HG03095 (cell line): ENCODE results near the gene LONP1.

Experiments
- ATAC-seq: cut with Tn5 transposase; IDR thresholded peaks from one replicate; pipeline ENCODE4 v1.9.1; 2021; ENCODE audit warnings: moderate library complexity; ENCODE audit not compliant: unreplicated experiment

LONP1 gene

DNA sequence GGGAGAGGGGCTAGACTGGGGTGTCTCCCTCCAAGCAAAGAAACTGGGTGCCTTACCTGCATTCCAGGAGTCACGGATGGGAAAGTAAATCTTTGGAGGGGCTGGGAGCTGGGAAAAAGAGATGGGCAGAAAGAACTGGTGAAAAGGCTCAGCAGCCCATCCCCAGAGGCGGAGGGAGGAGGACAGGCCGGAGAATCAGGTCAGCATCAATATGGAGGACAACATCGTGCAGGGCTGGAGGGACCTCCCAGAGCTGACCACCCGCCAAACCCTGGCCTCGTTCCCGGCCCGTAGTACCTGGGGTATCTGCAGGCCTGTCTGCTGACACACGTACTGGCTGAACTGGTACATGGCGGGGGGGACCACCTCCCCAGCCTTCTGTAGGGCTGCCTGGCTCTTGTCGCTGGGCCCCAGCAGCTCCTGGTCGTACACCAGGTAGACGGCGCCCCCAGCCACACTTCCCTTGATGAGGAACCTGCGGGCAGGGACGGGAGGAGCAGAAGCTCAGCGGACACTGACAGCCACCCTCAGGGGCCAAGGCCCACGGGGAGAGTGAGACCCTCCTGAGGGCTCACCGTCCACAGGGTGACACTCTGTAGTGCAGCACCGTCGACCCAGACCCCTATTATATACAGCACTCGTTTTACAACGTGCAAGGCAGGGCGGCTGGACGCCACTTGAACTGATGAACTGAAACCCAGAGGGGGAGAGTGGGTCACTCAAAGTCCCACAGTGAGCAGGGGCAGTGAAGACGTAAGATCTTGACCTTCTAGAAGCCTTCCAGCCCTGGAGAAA is 40.5 kb downstream of the LONP1 start:
- ATAC-seq: no peak

DNA sequence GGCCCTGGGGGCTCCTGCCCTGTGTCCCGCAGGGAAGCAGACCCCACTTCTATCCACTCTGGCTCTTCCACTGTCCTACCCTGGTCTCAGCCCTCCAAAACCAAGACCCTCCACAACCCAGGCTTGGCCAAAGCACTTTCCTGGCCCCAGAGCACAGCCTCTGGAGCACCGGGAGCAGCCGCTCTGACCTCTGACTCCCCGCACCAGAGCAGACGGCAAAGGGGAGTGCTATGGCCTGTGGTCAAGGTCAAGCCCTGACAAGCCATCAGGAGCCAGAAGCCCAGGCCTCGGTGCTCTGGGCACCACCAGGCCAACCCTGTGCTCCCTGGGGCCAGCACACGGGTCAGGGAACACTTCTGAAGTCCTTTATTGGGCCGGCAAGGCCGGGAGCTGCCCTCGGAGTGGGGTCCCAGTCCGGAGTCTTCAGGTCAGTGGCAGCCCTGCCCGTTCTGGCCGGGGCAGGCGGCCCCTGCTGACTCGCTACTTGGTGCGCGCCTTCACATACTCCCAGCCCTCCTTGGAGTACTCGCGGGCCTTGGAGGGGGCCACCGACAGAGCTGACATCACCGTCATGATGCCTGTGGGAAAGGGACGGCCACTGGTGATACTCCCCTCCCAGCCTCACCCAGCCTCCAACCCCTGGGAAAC is 41.8 kb downstream of the LONP1 start:
- no peak for ATAC-seq

DNA sequence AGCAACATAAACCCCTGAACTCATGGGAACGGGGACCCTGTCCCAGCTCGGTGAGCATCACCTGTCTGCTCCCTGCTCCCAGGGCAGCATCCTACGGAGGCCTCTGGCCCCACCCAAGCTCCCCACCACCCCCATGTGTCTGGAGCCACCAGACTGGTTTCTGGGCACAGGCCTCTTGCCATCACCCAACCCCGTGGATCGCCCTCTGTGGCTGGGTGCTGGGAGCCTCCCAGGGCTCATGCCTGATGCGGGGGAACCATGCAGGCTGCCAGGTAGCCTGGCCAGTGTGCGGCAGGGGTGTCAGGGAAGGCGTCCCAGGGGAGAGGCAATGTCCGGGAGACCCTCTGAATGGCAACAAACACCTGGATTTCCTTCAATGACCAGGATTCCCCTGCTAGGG is 42.4 kb downstream of the LONP1 start:
- no peak for ATAC-seq

DNA sequence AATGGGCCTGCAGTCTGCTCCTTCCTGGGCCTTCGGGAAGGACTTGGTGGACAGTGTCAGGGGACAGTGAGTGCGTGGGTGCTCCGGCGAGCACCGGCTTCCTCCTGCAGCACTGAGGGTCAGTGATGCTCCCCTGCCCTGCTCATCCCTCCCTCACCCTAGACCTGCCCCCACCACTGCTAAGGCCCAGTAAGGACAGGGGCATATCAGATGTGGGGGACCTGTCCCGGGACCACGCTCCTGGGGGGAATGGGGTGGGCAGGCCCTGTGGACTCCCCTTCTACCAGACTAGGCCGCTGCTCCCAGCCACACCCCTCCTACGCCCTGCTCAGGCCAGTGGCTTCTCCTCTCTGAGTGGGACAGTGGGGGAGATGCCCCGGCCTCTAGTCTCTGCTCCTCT is 42.8 kb downstream of the LONP1 start:
- ATAC-seq: no peak

DNA sequence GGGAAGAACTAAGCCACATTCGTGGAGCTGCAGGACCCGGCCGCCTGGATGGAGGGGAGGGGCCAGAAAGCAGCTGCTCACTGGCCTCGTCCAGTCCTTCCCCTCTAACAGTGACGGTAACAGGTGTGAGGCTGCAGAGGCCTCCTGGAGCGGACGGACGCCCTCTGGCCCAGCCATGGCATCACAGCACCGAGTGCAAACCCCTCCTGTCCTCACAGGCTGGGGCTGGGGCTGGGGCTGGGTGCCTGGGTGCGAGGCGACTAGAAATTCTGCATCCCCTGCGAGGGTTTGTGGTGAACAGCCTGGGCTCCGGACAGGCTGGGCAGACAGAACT is 43.2 kb downstream of the LONP1 start:
- ATAC-seq: no peak

DNA sequence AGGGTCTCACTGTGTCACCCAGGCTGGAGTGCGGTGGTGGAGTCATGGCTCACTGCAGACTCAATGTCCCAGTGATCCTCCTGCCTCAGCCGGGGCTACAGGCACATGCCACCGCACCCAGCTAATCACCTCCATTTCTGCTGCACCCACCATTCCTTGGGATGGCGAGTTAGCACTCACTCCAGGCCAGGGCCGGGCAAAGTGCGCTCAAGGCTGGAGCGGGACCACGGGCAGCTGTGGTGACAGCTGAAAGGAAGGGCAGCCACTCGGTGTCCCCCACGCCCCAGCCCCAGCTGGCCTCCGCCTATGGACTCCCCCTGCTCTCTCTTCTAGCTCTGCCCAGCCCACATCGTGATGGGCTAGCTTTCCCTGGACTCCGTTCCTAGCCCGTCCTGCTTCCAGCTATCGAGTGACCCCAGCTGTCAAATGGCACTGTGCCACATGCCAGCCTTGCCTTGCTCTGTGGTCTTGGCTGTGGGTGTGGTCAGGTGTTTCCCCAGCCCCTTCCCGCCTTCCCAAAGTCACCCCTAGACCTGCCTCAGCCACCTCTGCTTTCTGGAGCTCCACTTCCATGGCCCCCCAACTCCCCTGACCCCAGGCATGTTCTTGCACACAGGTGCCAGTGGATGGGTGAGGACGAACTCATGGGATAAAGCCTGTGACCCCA is 43.7 kb downstream of the LONP1 start:
- ATAC-seq: no peak

DNA sequence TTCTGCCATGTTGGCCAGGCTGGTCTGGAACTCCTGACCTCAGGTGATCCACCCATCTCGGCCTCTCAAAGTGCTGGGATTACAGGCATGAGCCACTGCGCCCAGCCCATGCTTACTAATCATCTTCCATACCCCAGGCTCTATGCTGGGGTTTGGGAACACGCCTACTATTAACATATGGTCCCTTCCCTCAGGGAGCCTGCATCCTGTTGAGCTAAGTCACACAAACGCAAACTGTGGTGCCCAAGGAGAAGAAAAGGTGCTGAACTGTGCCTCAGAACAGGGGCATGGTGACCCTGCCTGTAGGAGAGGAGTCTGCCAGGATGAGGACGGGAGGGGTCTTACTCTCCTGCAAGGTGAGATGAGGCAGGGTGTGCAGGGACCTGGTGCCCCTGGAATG is 45.2 kb downstream of the LONP1 start:
- no peak for ATAC-seq

DNA sequence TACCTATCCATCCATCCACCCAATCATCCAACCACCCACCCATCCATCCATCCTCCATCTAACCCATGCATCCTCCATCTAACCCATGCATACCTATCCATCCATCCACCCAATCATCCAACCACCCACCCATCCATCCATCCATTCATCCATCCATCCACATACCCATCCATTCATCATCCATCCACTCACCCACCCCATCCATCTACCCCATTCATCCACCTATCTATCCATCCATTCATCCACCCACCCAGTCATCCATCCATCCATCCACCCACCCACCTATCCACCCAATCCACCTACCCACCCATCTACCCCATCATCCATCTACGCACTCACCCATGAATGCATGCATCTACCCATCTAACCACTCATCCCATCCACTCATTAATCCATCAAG is 46.2 kb downstream of the LONP1 start:
- ATAC-seq: no peak

DNA sequence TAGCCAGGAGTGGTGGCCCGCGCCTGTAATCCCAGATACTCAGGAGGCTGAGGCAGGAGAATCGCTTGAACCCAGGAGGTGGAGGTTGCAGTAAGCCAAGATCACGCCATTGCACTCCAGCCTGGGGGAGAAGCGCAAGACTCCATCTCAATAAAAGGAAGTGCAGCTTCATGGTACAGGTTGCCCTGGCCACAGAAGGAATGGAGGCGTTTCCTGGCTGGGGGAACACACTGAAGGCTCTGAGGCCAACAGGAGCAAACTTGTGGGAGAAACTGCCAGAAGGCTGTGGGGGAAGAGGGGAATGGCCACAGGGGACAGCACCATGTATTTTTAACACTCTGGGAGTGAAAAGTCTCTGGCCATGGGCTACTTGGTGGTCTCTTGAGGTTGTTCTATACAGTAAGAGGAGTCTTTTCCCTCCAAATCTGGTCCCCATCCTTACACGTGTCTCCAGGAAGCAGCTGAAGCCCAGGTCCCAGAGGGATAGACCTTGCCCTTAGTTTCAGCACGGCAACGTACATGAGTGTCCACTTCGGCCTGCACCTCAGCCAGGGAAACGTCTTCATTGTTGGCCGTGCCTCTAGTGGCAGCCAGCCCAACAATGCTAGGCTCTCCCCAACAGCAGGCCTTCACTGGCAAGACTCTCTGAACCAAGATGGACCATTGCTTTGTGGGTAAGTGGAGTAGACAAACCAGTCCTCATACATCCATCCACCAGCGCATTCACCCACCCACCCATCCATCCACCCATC is 47.1 kb downstream of the LONP1 start:
- ATAC-seq: no peak

DNA sequence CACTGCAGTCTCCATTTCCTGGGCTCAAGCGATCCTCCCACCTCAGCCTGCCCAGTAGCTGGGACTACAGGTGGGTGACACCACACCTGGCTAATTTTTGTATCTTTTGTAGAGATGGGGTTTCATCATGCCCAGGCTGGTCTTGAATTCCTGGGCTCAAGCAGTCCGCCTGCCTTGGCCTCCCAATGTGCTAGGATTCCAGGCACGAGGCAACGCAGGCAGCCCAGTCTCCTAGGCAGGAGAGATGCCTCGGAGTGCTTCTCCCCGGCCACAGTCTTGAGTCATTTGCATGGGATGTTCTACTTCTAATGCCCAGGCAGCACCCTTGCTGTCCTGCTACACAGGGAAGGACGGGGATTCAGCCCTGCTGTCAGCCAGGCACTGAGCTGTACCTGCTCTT is 48.3 kb downstream of the LONP1 start:
- no peak for ATAC-seq

DNA sequence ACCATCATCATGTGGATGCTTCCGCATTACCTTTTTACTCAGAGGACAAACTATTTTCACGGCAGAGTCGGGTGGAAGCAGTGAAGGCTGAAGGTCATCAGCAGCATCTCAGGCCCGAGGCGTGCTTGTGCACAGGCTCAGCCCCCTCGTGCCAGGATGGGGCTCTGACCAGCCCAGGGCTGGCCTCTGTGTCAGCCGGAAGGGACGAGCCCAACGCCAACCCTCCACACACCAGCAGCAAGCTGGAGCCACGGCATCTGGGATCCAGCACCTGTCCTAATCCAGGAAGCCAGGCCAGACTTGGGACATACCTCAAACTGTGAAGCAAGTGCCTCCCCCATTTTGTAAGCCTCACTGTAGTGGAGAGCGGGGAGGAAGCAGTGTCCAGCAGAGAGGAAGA is 50.7 kb downstream of the LONP1 start:
- no peak for ATAC-seq

DNA sequence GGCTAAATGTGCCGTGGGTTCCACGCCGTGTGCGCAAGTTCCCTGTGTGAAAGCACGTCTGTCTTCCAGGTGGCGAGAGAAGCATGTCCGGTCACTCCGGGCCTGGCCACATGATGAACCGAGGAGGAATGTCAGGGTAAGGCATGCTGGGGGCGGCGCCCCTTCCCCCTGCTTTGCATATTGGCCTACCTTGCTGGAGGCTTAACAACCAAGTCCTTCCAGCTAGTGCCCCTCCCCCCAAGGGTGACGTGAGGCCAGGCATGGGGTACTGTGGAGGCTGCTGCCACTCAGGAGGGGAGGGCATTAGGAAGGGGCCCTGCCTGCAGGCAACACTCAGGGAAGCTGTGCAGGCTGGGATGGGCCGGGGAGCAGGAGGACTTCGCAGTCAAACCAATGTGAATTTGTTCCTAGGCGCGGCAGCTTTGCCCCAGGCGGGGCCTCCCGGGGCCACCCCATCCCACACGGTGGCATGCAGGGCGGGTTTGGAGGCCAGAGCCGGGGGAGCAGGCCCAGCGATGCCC is 52.1 kb downstream of the LONP1 start:
- ATAC-seq: no peak

DNA sequence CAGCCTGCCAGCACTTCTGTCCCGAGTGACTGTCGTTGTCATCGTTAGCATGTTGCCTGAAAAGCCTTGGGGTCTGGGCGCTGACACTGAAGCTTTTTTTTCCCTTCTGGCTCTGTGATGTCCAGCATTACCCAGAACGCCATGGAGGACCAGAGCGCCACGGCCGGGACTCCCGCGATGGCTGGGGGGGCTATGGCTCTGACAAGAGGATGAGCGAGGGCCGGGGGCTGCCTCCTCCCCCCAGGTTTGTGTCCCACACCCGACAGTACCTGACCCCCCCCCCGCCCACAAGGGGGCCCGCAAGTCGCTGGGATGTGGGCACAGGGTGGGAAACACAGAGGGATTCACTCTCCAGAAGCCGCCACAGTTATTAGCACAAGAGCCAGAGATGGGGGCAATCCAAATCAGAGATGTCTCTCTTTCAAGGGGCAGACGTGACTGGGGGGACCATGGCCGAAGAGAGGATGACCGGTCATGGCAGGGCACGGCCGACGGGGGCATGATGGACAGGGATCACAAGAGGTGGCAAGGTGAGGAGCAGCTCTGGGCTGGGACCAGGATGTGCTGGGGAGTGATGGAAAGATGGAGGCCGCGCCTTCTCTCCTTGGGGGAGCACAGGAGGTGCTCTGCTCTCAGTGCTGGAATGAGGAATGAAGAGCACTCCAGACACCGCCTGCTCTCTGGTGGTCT is 52.9 kb downstream of the LONP1 start:
- ATAC-seq: no peak

DNA sequence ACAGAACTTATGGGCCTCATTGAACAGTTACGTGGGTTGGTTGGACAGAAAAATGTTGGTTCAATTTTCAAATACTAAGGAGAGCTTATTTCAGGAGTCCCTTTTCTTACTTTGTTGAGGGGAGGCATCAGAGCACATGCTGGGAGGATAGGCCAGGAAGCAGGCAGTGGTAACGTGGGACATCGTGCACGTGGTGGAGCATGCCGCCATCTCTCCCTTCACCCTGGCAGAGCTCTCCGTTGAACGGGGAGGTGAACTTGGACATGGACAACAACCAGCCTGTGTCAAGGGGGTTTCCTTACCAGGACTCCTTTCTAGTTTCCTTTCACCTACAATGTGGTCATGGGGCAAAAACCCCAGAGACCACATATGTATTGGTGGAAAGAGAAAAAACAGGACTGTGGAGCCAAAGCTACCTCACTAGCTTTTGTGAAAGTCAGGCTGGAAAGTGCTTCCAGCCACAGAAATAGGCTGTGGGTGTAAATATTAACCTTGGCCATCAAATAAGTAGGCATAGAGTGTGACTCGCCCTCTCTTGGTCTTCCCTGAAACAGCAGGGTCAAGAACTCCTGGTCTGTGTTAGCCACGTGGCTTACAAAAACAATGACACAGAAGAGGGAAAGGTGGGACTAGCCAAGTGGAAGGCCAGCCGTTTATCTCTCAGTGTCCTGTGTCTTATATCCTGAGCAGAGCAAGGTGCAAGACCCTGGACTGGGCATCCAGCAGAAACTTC is 54.0 kb downstream of the LONP1 start:
- no peak for ATAC-seq

DNA sequence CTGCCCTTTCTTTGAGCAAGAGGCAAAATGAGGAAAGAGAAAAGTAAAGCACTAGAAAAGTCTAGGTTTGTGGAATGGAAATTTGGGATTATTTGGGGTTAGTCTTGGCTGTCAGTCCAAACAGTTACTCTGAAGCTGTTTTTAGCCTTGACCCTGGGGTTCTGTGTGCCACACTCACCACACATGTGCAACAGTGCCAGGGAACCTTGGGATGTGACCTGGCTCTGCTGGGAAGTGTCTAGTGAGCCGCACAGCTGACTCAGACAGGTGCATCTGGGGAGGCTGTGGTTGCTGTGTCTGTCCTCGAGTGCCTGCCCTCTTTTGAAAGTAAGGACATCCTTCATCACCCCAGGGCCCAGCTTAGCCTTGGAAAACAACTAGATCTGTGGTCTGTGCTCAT is 55.4 kb downstream of the LONP1 start:
- ATAC-seq: no peak

DNA sequence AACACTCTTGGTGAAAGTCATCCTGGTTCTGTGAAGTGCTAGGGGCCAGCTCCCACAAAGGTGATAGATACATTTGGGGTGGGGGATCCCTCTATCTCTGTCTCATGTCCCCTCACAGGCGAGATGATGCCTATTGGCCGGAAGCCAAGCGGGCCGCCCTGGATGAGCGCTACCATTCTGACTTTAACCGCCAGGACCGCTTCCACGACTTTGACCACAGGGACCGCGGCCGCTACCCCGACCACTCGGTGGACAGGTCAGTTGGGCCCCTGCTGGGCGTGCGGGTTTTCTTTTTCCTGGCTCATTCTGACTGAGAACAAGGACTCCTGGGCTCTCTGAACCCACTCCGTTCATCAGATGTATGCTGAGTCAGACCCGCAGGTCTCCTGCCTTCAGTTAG is 56.0 kb downstream of the LONP1 start:
- ATAC-seq: no peak

DNA sequence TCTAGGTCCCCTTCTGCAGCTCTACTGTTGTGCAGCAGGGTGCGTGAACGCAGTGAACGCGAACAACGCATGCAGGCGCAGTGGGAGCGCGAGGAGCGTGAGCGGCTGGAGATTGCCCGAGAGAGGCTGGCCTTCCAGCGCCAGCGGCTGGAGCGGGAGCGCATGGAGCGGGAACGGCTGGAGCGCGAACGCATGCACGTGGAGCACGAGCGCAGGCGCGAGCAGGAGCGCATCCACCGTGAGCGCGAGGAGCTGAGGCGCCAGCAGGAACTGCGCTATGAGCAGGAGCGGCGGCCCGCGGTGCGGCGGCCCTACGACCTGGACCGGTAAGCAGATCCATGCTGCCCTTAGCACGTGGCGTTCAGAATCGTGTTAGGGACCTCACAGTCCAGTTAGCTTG is 58.5 kb downstream of the LONP1 start:
- no peak for ATAC-seq

DNA sequence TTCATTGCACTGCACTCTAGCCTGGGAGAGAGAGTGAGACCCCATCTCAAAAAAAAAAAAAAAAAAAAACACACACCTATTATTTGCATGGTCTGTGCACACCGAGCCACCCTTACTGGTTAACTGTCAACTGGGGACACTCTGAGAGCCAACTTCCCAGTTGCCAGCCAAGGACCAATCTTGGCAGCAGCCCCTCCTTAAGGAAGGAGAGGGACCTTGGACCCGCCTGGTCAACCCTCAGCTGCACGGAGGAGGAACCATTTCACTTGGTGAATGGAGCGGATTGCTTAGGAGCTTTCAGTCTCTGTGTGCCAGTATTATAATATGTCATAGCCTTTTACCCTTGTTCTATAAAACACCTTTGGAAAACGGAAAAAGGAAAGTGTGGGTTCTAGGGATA is 64.5 kb downstream of the LONP1 start:
- ATAC-seq: no peak

DNA sequence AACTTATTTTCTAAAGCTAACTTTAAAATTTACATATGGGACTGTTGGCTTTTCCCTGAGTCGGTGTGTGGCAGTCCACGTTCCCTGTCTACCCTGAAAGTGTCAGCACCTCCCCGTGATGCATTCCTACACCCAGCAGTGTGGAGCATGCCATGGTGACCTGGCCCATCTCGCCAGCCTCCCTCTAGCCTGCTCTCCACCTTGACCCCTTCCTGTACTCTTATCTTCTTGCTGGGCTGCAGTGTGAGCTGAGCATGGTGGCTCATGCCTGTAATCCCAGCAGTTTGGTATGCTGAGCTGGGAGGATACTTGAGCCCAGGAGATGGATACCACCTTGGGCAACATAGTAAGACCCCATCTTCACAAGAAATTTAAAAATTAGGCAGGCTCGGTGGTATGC is 65.0 kb downstream of the LONP1 start:
- ATAC-seq: no peak

DNA sequence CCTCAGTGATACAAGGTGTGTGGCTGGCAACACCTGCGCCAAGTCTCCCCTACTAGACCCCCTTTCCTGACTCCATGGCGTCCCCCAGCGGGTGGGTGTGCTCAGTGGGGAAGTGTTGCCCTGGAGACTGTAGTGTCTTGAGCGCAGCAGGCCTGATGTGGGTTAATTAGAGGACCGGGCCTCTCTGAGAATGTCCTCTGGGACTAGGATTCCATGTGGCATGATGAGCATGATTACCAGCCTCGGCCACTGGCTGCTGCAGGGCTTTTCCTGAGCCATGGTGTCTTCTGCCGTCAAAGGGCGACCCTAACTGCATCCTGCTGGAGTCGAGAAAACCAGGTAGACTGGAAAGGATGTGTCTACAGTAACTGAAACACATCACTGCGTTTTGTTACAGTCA is 67.7 kb downstream of the LONP1 start:
- no peak for ATAC-seq
